Right lobe of liver (tissue), 6 donors: ENCODE results near the gene SEC62. TPM values are rescaled to one million over a fixed set of nuclear protein-coding genes. Genes with fewer than 3 reads are reported as not detected.

Source experiments
- ATAC-seq, 4 donors: fragments of 200-7000 bp; cut with Tn5 transposase; one replicate each; pipeline ENCODE4 v1.9.1; 2020; ENCODE audit warnings: mild to moderate bottlenecking in 4 of 4, moderate library complexity in 4 of 4
- DNase-seq, 3 donors: peaks; one replicate each; pipeline ENCODE4 v3.0.0-alpha.2; 2020
- H3K27ac ChIP-seq, 3 donors: fragments of 200-600 bp; one replicate each; pipeline ENCODE4 v1.8.0; 2022
- H3K27me3 ChIP-seq, 2 donors: fragments of 200-600 bp; one replicate each; pipeline ENCODE4 v1.8.0; 2022
- H3K36me3 ChIP-seq, 4 donors: fragments of 200-600 bp; sonication (generic) in 1 of 4; one replicate each; pipeline versions ENCODE4 v1.5.1 to v1.8.0; 2017 to 2022; ENCODE audit warnings: control low read depth in 1 of 4
- H3K4me1 ChIP-seq, 4 donors: fragments of 200-600 bp; sonication (generic) in 1 of 4; one replicate each; pipeline versions ENCODE4 v1.5.1 to v1.8.0; 2017 to 2022; ENCODE audit warnings: control low read depth in 1 of 4
- H3K4me3 ChIP-seq, 3 donors: fragments of 200-600 bp; one replicate each; pipeline ENCODE4 v1.8.0; 2022
- H3K9me3 ChIP-seq, 4 donors: fragments of 200-600 bp; sonication (generic) in 1 of 4; one replicate each; pipeline versions ENCODE4 v1.5.1 to v1.8.0; 2017 to 2022; ENCODE audit warnings: control low read depth in 1 of 4
- POLR2A ChIP-seq: fragments of 450-650 bp; IDR thresholded peaks from one replicate; pipeline ENCODE4 v1.6.1; 2017; ENCODE audit warnings: antibody characterized with exemption, mild to moderate bottlenecking
- WGBS: methylation state at CpG from one replicate; pipeline ENCODE4 v1.1.6; 2018; ENCODE audit warnings: low coverage, low lambda C conversion rate; ENCODE audit not compliant: insufficient coverage; ENCODE audit errors: missing lambda C conversion rate; 5-methylcytosine and 5-hydroxymethylcytosine counted together
- intact Hi-C, 2 donors: fragments of 100-400 bp; cut with DNase I; formaldehyde crosslinking; loops; one replicate each; pipeline versions ENCODE4 v1.11.2 to v1.14.1; 2022
- total RNA-seq, 6 experiments: library from RNA; depleted of rRNA in 2 of 6; stranded (reverse); fragments of >200 nt in 2 of 6; fragmentation: NEBNext Ultra II Directional in 3 of 6; extraction: Animal tissue kit (Norgen Biotek cat#: 25700) in 3 of 6; gene quantifications; one replicate each; pipeline versions ENCODE4 v1.1.0 to v1.2.4, GENCODE V29; 2016 to 2023
- TF ChIP-seq, protein P1 (sequence below), 4 donors: fragments of 200-600 bp in 3 of 4; fragments of 450-650 bp in 1 of 4; IDR thresholded peaks; one replicate each; pipeline versions ENCODE4 v1.5.1 to v1.8.0; 2016 to 2022; ENCODE audit warnings: antibody characterized with exemption in 4 of 4, mild to moderate bottlenecking in 2 of 4
- donor health status: DM: no; HTN: yes; CAD: no.
- donor health status: DM: no; HTN: no; CAD: no.
- donor health status: DM: no; HTN: no; CAD: no.
- donor health status: DM: no; HTN: yes; CAD: no.
- donor health status: DM: no; HTN: yes; CAD: no.

The SEC62 gene
- total RNA-seq, 6 experiments from 2014 or later = 38.5 to 133 (median 96.5) TPM

DNA sequence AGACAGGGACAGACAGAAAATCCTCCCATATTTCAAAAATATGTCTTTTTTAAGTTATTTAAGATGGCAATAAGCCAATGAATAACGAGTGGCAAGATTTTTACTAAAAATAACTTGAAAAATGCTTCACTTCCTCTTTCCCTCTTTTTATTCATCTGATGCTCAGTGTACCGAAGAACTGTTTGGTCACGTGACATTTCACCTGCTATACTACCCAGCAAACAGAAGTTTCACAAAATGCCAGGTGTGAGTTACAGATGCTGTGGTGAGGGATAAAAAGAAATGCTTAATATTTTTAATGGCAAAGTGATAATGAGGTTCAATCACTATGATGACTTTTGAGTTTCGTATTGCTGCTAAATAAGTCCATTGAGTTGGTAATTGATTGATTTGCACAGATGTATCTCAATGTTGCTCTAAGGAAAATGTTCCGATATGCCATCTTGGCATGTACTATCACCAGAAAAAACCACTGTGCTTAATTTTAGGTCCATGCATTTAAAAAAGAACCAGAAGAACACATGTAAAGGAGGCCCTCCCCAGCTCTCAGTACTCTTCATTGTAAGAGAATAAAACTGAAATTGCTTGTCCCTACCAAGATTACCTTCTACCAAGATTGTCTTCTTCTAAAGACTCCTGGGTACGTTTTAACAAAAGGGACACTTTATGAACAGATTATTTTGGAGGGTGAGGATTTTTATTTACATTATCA lies 26.0 kb upstream of the SEC62 start:
- DNase-seq = no peak
- intact Hi-C loops = no loop called here
- TF ChIP-seq, protein P1, sequence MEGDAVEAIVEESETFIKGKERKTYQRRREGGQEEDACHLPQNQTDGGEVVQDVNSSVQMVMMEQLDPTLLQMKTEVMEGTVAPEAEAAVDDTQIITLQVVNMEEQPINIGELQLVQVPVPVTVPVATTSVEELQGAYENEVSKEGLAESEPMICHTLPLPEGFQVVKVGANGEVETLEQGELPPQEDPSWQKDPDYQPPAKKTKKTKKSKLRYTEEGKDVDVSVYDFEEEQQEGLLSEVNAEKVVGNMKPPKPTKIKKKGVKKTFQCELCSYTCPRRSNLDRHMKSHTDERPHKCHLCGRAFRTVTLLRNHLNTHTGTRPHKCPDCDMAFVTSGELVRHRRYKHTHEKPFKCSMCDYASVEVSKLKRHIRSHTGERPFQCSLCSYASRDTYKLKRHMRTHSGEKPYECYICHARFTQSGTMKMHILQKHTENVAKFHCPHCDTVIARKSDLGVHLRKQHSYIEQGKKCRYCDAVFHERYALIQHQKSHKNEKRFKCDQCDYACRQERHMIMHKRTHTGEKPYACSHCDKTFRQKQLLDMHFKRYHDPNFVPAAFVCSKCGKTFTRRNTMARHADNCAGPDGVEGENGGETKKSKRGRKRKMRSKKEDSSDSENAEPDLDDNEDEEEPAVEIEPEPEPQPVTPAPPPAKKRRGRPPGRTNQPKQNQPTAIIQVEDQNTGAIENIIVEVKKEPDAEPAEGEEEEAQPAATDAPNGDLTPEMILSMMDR (IDR thresholded peaks at IDR 0.05) = no peak
- TF ChIP-seq POLR2A = no peak
- Histone ChIP-seq H3K9me3 (no peaks in the 10 kb centered on the region), H3K4me3 (no peak overlapping the region), H3K36me3 (no peaks in the 10 kb centered on the region), H3K4me1 (no peaks in the 10 kb centered on the region), H3K27me3 (no peaks in the 10 kb centered on the region), H3K27ac (no peak overlapping the region)
- no peak for ATAC-seq
- WGBS = 48% methylated on average over 6 of the region's 6 CpGs

DNA sequence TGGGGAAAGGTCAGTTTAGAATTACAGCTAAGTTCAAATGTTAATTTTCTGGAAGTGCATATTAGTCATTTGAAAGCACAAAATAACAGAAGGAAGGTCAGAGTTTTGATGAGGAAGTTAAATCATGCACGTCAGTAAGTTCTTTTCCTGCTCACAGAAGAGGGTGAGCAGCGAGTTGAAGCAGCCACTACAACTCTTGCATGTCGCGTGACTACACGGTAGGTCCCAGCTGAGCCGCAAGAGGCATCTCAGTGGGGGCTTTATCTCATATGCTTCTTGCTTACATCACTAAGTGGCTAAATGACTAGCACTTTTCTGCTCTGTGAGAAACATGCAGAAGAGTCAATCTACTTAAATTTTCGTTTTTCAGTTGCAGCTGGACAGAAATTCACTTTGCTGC lies 21.3 kb upstream of the SEC62 start:
- intact Hi-C loops = no loop called here
- H3K9me3 ChIP-seq = no peaks in the 10 kb centered on the region
- H3K36me3 ChIP-seq = no peaks in the 10 kb centered on the region
- no peaks in the 10 kb centered on the region for H3K27me3 ChIP-seq
- no peaks in the 10 kb centered on the region for H3K4me1 ChIP-seq
- DNase-seq (peak in 1 of 3 donors; percentile 31), ATAC-seq (peak; percentile 56 to 86 (median 78))
- WGBS = 33% methylated on average over 7 of the region's 7 CpGs
- no peak overlapping the region for H3K27ac ChIP-seq
- H3K4me3 ChIP-seq = no peak overlapping the region
- TF ChIP-seq, protein P1 (IDR thresholded peaks at IDR 0.05) = no peak
- TF ChIP-seq POLR2A = no peak

DNA sequence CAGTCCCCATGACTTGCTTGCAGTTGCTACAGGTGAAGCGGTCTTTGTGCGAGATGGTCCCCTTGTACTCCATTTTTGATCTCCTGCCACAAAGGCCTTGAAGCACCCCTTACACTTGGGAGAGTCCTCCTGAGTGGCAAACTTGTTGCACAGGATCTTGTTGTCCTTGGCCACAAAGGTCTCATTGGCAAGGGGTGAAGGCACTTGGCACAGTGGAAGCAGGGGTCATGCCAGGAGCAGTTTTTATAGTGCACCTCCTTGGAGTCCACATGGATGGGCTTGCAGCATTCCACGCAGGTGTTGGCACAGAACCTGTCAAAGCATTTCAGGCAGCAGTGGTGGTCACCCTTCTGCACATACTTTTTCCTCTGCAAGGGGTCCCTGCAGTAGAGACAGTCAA lies 20.3 kb upstream of the SEC62 start:
- no peaks in the 10 kb centered on the region for H3K9me3 ChIP-seq
- ATAC-seq (no peak), DNase-seq (no peak)
- H3K4me1 ChIP-seq = no peaks in the 10 kb centered on the region
- H3K27ac ChIP-seq = no peak overlapping the region
- H3K36me3 ChIP-seq = no peaks in the 10 kb centered on the region
- no CpG with 5 or more reads among the region's 3 CpGs for WGBS
- no peaks in the 10 kb centered on the region for H3K27me3 ChIP-seq
- TF ChIP-seq, protein P1 (IDR thresholded peaks at IDR 0.05) = no peak
- intact Hi-C loops = no loop called here
- H3K4me3 ChIP-seq = no peak overlapping the region

DNA sequence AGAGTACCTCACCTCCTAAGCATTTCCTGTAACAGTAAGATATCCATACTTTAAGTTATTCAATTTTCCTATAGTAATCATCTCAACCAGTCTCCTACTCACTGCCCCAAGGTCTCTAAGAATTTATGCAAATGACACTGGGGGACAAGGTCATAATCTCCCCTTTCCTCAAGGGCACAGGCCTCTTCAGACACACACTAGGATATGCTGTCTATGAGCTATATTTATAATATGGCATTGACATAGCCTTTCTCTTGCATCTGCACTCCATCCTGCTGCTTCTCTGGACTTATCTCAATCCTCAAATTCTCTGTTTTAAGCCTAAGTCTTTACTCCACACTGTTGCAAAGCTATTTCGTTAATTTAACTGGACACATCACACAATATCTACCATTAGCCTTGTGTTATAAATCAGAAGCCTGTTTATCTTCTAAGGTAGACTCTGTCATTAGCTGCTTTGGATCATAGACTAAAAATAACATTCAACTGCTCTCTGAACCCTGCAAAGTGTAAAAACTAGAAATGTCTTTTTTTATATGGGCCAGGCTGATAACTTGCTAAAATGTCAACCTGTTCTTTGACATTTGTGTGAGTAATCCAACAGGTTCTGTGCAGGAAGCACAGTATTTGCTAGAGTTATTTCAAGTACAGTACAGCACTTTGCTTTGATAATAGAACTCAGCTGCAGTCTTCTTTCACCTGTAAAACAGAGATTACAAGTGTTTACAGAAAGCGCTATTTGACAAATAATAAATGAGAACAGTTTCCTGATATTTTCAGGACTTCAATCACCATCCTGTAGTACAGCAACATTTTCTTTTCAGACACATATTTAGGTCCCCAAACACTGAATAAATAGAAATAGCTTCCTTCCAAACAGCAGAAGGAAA lies 17.8 kb upstream of the SEC62 start:
- intact Hi-C loops = no loop called here
- Histone ChIP-seq H3K4me1 (no peaks in the 10 kb centered on the region), H3K9me3 (no peaks in the 10 kb centered on the region), H3K27ac (no peak overlapping the region), H3K27me3 (no peaks in the 10 kb centered on the region), H3K36me3 (no peaks in the 10 kb centered on the region), H3K4me3 (no peak overlapping the region)
- 43% methylated on average over 2 of the region's 2 CpGs for WGBS
- DNase-seq (no peak), ATAC-seq (no peak)
- TF ChIP-seq, protein P1 (IDR thresholded peaks at IDR 0.05) = no peak
